AG04450 (cell line): Measurements from ENCODE around the gene OLR1. TPM values are rescaled to one million over a fixed set of nuclear protein-coding genes. Genes with fewer than 3 reads are reported as not detected.

Source experiments
- CTCF ChIA-PET: fragments of 300-600, 350-600 bp; formaldehyde crosslinking; extraction: SDS; loops from one replicate; lab custom pipeline; 2022; ENCODE audit warnings: antibody characterized with exemption, inconsistent platforms; lab: Charles Lee
- POLR2A ChIA-PET: fragments of 350-600 bp; formaldehyde crosslinking; extraction: SDS; loops from one replicate; lab custom pipeline; 2021; ENCODE audit warnings: antibody characterized with exemption, inconsistent platforms; lab: Yijun Ruan, JAX
- DNase-seq: peaks from one replicate; pipeline ENCODE4 v3.0.0-alpha.2; 2011; ENCODE audit warnings: low read depth, low spot score
- H3K27ac ChIP-seq: one replicate; pipeline ENCODE4 v1.5.1; 2012; ENCODE audit warnings: low read depth, low read length, control low read depth
- H3K27me3 ChIP-seq: one replicate; pipeline ENCODE4 v1.6.0; 2012; ENCODE audit warnings: low read length; ENCODE audit not compliant: control insufficient read depth, insufficient read depth
- H3K4me3 ChIP-seq: 2 replicates; pipeline ENCODE4 v1.5.1; 2011; ENCODE audit warnings: mild to moderate bottlenecking, low read depth, low read length, control low read depth
- H3K9me3 ChIP-seq: 2 replicates; pipeline ENCODE4 v1.5.1; 2012; ENCODE audit warnings: low read length; ENCODE audit not compliant: control insufficient read depth, insufficient read depth
- polyA plus RNA-seq: library from polyadenylated mRNA; depleted of rRNA; stranded (reverse); fragments of >200 nt; gene quantifications from 2 replicates; pipeline ENCODE4 v1.2.3, GENCODE V29; 2011
- TF ChIP-seq, protein P1 (sequence below): IDR thresholded peaks from 2 replicates; pipeline ENCODE4 v1.5.1; 2011; ENCODE audit warnings: low read depth, low read length, control low read depth, inconsistent platforms

The OLR1 gene
- polyA plus RNA-seq, 1 experiment, result 15.3 TPM

DNA sequence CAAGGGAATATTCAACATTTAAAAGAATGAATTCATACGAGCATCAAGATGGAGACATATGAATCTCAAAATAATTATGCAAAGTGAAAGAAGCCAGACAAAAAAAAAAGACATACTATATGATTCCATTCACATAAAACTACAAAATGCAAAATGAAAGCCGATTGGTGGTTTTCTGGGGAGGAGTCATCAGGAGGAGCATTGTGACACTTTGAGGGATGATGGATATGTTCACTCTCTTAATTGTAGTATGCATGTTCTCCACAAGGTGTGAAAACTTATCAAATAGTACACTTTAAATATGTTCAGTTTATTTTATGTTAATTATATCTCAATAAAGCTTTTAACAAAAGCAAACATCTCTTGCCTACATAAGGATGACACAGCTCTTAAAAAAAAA is 13.5 kb downstream of the OLR1 start:
- ChIA-PET POLR2A (no interaction called here), CTCF (interaction anchor here (0.5 to 0.7 kb wide), 4 partner anchors 36 to 1675 kb away, joined by 3 read pairs; no protein-coding TSS in a partner anchor)

DNA sequence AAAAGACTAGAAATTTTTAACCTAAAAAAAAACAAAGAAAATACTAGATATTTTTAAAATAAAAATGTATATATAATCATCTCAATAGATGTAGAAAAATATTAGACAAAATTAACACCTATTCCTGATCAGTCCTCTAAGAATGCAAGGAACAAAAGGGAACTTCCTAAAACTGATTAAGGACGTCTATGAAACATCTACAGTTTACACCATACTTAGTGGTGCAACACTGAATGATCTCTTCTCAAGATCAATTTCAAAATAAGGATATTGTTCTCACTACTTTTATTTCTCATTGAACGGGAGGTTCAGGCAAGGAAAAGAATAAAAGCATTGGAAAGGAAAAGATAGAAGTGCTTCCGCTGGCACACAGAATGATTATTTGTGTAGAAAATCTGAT is 16.0 kb downstream of the OLR1 start:
- Histone ChIP-seq H3K9me3 (no peaks in the 10 kb centered on the region), H3K4me3 (no peak overlapping the region), H3K27me3 (no peaks in the 10 kb centered on the region), H3K27ac (no peak overlapping the region)
- CTCF ChIA-PET, result interaction anchor here (0.6 to 2.6 kb wide), 2 partner anchors 34 to 80 kb away, joined by 5 to 8 read pairs; no protein-coding TSS in a partner anchor
- POLR2A ChIA-PET, result interaction anchor here (0.7 kb wide), 1 partner anchor 63 kb away, joined by 3 read pairs; no protein-coding TSS in a partner anchor
- DNase-seq, result no peak
- TF ChIP-seq, protein P1, sequence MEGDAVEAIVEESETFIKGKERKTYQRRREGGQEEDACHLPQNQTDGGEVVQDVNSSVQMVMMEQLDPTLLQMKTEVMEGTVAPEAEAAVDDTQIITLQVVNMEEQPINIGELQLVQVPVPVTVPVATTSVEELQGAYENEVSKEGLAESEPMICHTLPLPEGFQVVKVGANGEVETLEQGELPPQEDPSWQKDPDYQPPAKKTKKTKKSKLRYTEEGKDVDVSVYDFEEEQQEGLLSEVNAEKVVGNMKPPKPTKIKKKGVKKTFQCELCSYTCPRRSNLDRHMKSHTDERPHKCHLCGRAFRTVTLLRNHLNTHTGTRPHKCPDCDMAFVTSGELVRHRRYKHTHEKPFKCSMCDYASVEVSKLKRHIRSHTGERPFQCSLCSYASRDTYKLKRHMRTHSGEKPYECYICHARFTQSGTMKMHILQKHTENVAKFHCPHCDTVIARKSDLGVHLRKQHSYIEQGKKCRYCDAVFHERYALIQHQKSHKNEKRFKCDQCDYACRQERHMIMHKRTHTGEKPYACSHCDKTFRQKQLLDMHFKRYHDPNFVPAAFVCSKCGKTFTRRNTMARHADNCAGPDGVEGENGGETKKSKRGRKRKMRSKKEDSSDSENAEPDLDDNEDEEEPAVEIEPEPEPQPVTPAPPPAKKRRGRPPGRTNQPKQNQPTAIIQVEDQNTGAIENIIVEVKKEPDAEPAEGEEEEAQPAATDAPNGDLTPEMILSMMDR, result no peak

More for the DNA sequence above, 13.5 kb downstream of the OLR1 start:
- Histone ChIP-seq H3K27me3 (no peaks in the 10 kb centered on the region), H3K27ac (no peak overlapping the region), H3K4me3 (no peak overlapping the region), H3K9me3 (no peaks in the 10 kb centered on the region)
- DNase-seq, result no peak
- TF ChIP-seq, protein P1, result no peak

DNA sequence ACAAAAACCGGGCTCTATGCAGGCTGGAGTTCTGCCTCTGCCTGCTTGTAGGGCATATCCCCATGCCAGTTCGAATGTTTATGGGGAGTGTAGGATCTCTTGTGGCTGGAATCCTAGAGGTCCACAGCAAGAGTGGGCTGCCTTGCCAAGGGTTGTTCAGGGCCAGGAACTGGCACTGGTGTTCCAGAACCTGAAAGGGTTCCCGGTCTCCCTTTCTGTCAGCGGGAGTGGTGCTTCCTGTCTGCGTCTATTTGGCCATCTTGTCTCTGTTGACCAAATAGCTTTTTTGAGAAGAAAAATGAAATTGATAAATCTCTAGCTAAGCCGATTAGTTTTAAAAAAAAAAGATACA is 17.8 kb downstream of the OLR1 start:
- Histone ChIP-seq H3K4me3 (no peak overlapping the region), H3K27ac (peak overlapping the region; percentile 70), H3K9me3 (no peaks in the 10 kb centered on the region), H3K27me3 (no peaks in the 10 kb centered on the region)
- ChIA-PET CTCF (interaction anchor here (0.8 to 5.0 kb wide), 9 partner anchors 12 to 82 kb away, joined by 3 to 70 read pairs (median 5); no protein-coding TSS in a partner anchor), POLR2A (interaction anchor here (0.8 kb wide), 2 partner anchors 16 to 58 kb away, joined by 3 to 4 read pairs; partner anchors contain the start of gene GABARAPL1)
- no peak for DNase-seq
- TF ChIP-seq, protein P1, result no peak

DNA sequence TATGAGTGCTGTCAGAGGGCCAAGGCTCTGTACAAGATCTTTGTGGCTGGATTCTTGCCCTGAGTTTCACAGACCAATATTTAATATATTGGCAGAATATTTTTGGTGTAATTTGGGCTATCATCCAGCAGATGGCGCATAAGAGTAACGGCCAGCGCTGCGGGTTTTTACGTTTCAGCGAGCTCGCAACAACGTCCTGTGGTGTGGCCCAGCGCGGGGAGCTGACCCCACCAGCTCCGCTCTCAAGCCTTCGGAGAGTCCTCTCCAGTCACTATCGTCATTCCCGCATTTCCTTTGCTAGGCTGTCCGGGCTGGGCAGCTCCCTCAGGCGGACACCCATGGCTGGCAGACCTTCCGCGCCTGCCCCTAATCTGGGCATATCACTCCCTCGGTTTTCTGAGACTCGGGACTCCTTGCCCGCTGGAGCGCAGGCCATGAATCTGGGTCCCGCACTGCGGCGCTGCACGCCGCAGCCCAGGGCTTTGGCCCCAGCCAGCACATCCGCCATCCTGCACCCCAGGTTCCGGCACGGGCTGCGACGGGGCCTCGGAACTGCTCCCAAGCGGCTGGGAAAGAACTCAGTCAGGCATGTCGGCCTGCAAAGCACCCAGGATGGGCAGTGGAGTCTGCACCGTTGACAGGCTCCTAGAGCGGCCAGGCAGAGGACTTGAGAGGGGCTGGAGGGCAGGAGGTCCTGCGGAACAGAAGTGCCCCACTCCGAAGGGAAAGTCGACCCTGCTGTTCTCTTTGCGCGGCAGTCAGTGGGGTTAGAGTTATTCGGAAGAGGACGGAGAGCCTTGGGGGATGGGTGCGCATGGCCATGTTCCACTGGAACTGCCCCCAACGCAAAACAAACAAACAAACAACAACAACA is 18.4 kb downstream of the OLR1 start:
- peak overlapping the region; percentile 50 for H3K4me3 ChIP-seq
- DNase-seq, result no peak
- TF ChIP-seq, protein P1, result peak; percentile 78
- no peaks in the 10 kb centered on the region for H3K27me3 ChIP-seq
- no peaks in the 10 kb centered on the region for H3K9me3 ChIP-seq
- CTCF ChIA-PET, result interaction anchor here (0.6 to 5.0 kb wide), 49 partner anchors 10 to 1695 kb away, joined by 3 to 70 read pairs (median 5); partner anchors contain the start of genes CLEC12B, CLEC7A, GABARAPL1 and OLR1
- peak overlapping the region; percentile 70 for H3K27ac ChIP-seq
- POLR2A ChIA-PET, result interaction anchor here (0.6 to 1.8 kb wide), 9 partner anchors 10 to 144 kb away, joined by 3 to 21 read pairs (median 3); partner anchors contain the start of gene GABARAPL1
